ENCODE results near the gene CTSH. TPM values are rescaled to one million over a fixed set of nuclear protein-coding genes. Genes with fewer than 3 reads are reported as not detected.

Gene CTSH
- total and polyA plus RNA-seq, 2 of the 13 experiments (the other 11 are each of a cell fraction or from before 2014, with no cell fraction given) = 265 to 653 TPM

GRCh38 chr15:78944669-78945407 is at the start of gene CTSH (continued):
- no peak for TF ChIP-seq ZKSCAN1 (IDR thresholded peaks at IDR 0.05; ENCODE audit: low read length)
- no peak for TF ChIP-seq NFE2L1 (CRISPR knock-in tag; IDR thresholded peaks at IDR 0.05; ENCODE audit: borderline replicate concordance)
- TF ChIP-seq SAP130 (CRISPR knock-in tag; IDR thresholded peaks at IDR 0.05; ENCODE audit: low read depth) = peak; percentile 84
- TF ChIP-seq MBD4 (IDR thresholded peaks at IDR 0.05; ENCODE audit: borderline replicate concordance, low read length) = no peak
- no peak for TF ChIP-seq ELF4 (CRISPR knock-in tag; IDR thresholded peaks at IDR 0.05; ENCODE audit: borderline replicate concordance)
- no peak for TF ChIP-seq HNRNPUL1 (IDR thresholded peaks at IDR 0.05; ENCODE audit: low read depth, low read length)
- peak; percentile 95 for TF ChIP-seq ZNF501 (CRISPR knock-in tag; IDR thresholded peaks at IDR 0.05)
- TF ChIP-seq ETV5 (CRISPR knock-in tag; IDR thresholded peaks at IDR 0.05; ENCODE audit: borderline replicate concordance) = 0 out of 2 replicates have a peak, but pooled peaks have one; percentile 11
- TF ChIP-seq ZNF781 (CRISPR knock-in tag; IDR thresholded peaks at IDR 0.05; ENCODE audit: borderline replicate concordance, not compliant biosample characterization) = no peak
- 0 out of 2 replicates have a peak, but pooled peaks have one; percentile 18 for TF ChIP-seq PRDM10 (CRISPR knock-in tag; IDR thresholded peaks at IDR 0.05; ENCODE audit: low read depth)
- no peak for TF ChIP-seq TBL1XR1 (IDR thresholded peaks at IDR 0.05; ENCODE audit: borderline replicate concordance, low read length, partially characterized antibody)
- TF ChIP-seq ZNF407 (CRISPR knock-in tag; IDR thresholded peaks at IDR 0.05; ENCODE audit: not compliant biosample characterization) = no peak
- TF ChIP-seq HNF4G (IDR thresholded peaks at IDR 0.05; ENCODE audit: borderline replicate concordance, low read depth, low read length) = no peak
- TF ChIP-seq HNF4G (CRISPR knock-in tag; IDR thresholded peaks at IDR 0.05; ENCODE audit: borderline replicate concordance, low read depth) = 0 out of 2 replicates have a peak, but pooled peaks have one; percentile 26
- no peak for TF ChIP-seq ZNF7 (CRISPR knock-in tag; IDR thresholded peaks at IDR 0.05)
- no peak for TF ChIP-seq ZKSCAN8 (CRISPR knock-in tag; IDR thresholded peaks at IDR 0.05; ENCODE audit: borderline replicate concordance)
